HepG2 (cell line): ENCODE data around the gene AGAP3. TPM values are rescaled to one million over a fixed set of nuclear protein-coding genes. Genes with fewer than 3 reads are reported as not detected.

Experiments used
- FOXK1 ChIP-seq: sonication (generic); formaldehyde crosslinking; IDR thresholded peaks from 2 replicates; pipeline ENCODE4 v1.4.0; 2020; ENCODE audit warnings: low read depth, missing genetic modification reagents, borderline replicate concordance
- ISL2 ChIP-seq: sonication (generic); formaldehyde crosslinking; IDR thresholded peaks from 2 replicates; pipeline ENCODE4 v1.5.0; 2020; ENCODE audit warnings: missing genetic modification reagents
- ISX ChIP-seq: sonication (generic); formaldehyde crosslinking; conservative IDR thresholded peaks from 2 replicates; pipeline ENCODE4 v1.5.0; 2020; ENCODE audit warnings: missing genetic modification reagents
- JARID2 ChIP-seq: sonication (generic); formaldehyde crosslinking; IDR thresholded peaks from 2 replicates; pipeline ENCODE4 v1.8.1; 2023; ENCODE audit warnings: missing genetic modification reagents, inconsistent platforms; ENCODE audit not compliant: insufficient replicate concordance
- PHB2 ChIP-seq: fragments of 450-650 bp; IDR thresholded peaks from 2 replicates; pipeline ENCODE4 v1.6.1; 2018; ENCODE audit not compliant: partially characterized antibody
- REXO4 ChIP-seq: sonication (generic); formaldehyde crosslinking; IDR thresholded peaks from 2 replicates; pipeline ENCODE4 v1.8.0; 2022; ENCODE audit warnings: missing genetic modification reagents, mild to moderate bottlenecking, borderline replicate concordance
- SOX5 ChIP-seq: IDR thresholded peaks from 2 replicates; pipeline ENCODE4 v1.6.1; 2016; ENCODE audit warnings: borderline replicate concordance
- TRIM24 ChIP-seq: sonication (generic); formaldehyde crosslinking; IDR thresholded peaks from 2 replicates; pipeline ENCODE4 v1.8.0; 2022; ENCODE audit warnings: mild to moderate bottlenecking, missing genetic modification reagents
- XRCC5 ChIP-seq: fragments of 200-400 bp; formaldehyde crosslinking; optimal IDR thresholded peaks from 2 replicates; pipeline ENCODE3; 2017; ENCODE audit warnings: mild to moderate bottlenecking, low read length
- ZC3H13 ChIP-seq: sonication (generic); formaldehyde crosslinking; IDR thresholded peaks from 2 replicates; pipeline ENCODE4 v1.8.1; 2023; ENCODE audit warnings: mild to moderate bottlenecking, missing genetic modification reagents, moderate library complexity
- ZEB1 ChIP-seq: IDR thresholded peaks from 2 replicates; pipeline ENCODE4 v1.6.1; 2012; ENCODE audit warnings: mild to moderate bottlenecking, low read depth, inconsistent platforms; ENCODE audit not compliant: insufficient replicate concordance
- ZFYVE20 ChIP-seq: sonication (generic); formaldehyde crosslinking; IDR thresholded peaks from 2 replicates; pipeline ENCODE4 v1.8.0; 2023; ENCODE audit warnings: low read depth, mild to moderate bottlenecking, moderate library complexity, missing genetic modification reagents, borderline replicate concordance
- ZNF124 ChIP-seq: sonication (generic); formaldehyde crosslinking; IDR thresholded peaks from 2 replicates; pipeline ENCODE4 v1.4.0; 2020; ENCODE audit warnings: missing genetic modification reagents
- ZNF224 ChIP-seq: sonication (generic); formaldehyde crosslinking; IDR thresholded peaks from 2 replicates; pipeline ENCODE4 v1.5.0; 2020; ENCODE audit warnings: mild to moderate bottlenecking, missing genetic modification reagents
- ZNF484 ChIP-seq: sonication (generic); formaldehyde crosslinking; IDR thresholded peaks from 2 replicates; pipeline ENCODE4 v1.5.1; 2020; ENCODE audit warnings: mild to moderate bottlenecking, low read depth, missing genetic modification reagents, borderline replicate concordance
- ZNF530 ChIP-seq: sonication (generic); formaldehyde crosslinking; IDR thresholded peaks from 2 replicates; pipeline ENCODE4 v1.5.0; 2020; ENCODE audit warnings: low read depth, mild to moderate bottlenecking, missing genetic modification reagents
- ZNF563 ChIP-seq: sonication (generic); formaldehyde crosslinking; IDR thresholded peaks from 2 replicates; pipeline ENCODE4 v1.8.0; 2022; ENCODE audit warnings: mild to moderate bottlenecking, moderate library complexity, missing genetic modification reagents
- ZNF615 ChIP-seq: sonication (generic); formaldehyde crosslinking; IDR thresholded peaks from 2 replicates; pipeline ENCODE4 v1.5.0; 2020; ENCODE audit warnings: mild to moderate bottlenecking, missing genetic modification reagents, borderline replicate concordance
- polyA plus RNA-seq, 8 experiments: library from polyadenylated mRNA; depleted of rRNA in 3 of 8; stranded (reverse) in 7 of 8; unstranded in 1 of 8; fragments of >200 nt; fragmentation: Illumina TruSeq in 4 of 8; extraction: Trizol in 4 of 8; gene quantifications; 2 replicates each; pipeline versions ENCODE4 v1.2.1 to v1.2.3, GENCODE V29; 2011 to 2016; ENCODE audit warnings: low read depth in 4 of 8, missing spikeins in 1 of 8, mixed read lengths in 1 of 8; ENCODE audit not compliant: insufficient read depth in 1 of 8
- total RNA-seq, 5 experiments: library from RNA; depleted of rRNA; stranded (reverse); fragments of >200 nt; fragmentation: Illumina TruSeq; extraction: Trizol; gene quantifications; 2 replicates each; pipeline ENCODE4 v1.2.3, GENCODE V29; 2016; ENCODE audit warnings: low read depth in 1 of 5
- TF ChIP-seq, protein P1 (sequence below): sonication (generic); formaldehyde crosslinking; IDR thresholded peaks from 2 replicates; pipeline ENCODE4 v1.4.0; 2020; ENCODE audit warnings: mild to moderate bottlenecking, missing genetic modification reagents, borderline replicate concordance
- TF ChIP-seq, protein P2 (sequence below): sonication (generic); formaldehyde crosslinking; IDR thresholded peaks from 2 replicates; pipeline ENCODE4 v1.5.0; 2020; ENCODE audit warnings: mild to moderate bottlenecking, missing genetic modification reagents
- TF ChIP-seq, protein P3 (sequence below): IDR thresholded peaks from 2 replicates; pipeline ENCODE4 v1.6.1; 2016; ENCODE audit warnings: mild to moderate bottlenecking
- TF ChIP-seq, protein P4 (sequence below): sonication (generic); formaldehyde crosslinking; IDR thresholded peaks from 2 replicates; pipeline ENCODE4 v1.5.1; 2020; ENCODE audit warnings: missing genetic modification reagents, mild to moderate bottlenecking, borderline replicate concordance

The AGAP3 gene
- total and polyA plus RNA-seq, 2 of the 13 experiments (the other 11 are each of a cell fraction or from before 2014, with no cell fraction given), result 31.3 to 61.4 TPM

DNA sequence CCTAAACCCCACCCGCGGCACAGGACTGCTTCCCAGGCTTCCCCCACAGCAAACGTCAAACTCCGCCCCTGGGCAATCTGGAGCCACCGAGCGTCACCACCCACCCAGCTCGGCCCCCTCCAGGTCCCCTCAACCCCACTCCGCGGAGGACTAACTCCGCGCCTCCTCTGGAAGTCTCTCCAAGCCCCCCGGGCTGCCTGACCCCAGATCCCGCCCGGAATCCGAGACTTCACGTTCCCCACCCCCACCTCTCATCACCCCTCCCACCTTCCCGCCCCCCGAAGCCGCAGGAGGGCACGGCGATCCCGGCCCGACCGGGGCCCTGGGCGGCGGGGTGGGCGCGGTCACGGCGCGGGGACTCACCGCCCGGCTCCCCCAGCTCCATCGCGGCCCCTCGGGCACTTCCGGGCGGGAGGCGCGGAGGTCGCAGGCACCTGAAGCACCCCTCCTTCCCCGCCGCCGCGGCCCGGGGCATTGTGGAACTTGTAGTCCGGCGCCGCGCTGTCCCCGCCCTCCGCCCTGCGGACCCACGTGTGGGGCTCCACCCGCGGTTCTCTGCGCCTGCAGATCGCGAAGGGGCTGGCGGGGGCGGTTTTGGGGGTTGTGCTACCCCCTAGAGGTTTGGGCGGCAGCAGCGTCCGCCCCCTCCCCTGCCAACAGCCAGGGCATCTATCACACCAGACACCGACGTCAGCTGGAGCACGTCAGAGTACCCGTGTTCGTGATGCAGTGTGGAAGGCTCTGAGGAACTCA, 3.0 kb upstream of the AGAP3 start, which contains the start of gene TMUB1 (continued):
- TF ChIP-seq, protein P1, sequence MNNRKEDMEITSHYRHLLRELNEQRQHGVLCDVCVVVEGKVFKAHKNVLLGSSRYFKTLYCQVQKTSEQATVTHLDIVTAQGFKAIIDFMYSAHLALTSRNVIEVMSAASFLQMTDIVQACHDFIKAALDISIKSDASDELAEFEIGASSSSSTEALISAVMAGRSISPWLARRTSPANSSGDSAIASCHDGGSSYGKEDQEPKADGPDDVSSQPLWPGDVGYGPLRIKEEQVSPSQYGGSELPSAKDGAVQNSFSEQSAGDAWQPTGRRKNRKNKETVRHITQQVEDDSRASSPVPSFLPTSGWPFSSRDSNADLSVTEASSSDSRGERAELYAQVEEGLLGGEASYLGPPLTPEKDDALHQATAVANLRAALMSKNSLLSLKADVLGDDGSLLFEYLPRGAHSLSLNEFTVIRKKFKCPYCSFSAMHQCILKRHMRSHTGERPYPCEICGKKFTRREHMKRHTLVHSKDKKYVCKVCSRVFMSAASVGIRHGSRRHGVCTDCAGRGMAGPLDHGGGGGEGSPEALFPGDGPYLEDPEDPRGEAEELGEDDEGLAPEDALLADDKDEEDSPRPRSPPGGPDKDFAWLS, result no peak
- no peak for TF ChIP-seq ISL2
- TF ChIP-seq ZNF124 (CRISPR knock-in tag), result no peak
- no peak for TF ChIP-seq ZNF563 (CRISPR knock-in tag)
- TF ChIP-seq ZNF615 (CRISPR knock-in tag), result no peak
- no peak for TF ChIP-seq ISX (CRISPR knock-in tag)
- TF ChIP-seq SOX5, result no peak
- no peak for TF ChIP-seq ZC3H13
- no peak for TF ChIP-seq PHB2
- TF ChIP-seq, protein P2, sequence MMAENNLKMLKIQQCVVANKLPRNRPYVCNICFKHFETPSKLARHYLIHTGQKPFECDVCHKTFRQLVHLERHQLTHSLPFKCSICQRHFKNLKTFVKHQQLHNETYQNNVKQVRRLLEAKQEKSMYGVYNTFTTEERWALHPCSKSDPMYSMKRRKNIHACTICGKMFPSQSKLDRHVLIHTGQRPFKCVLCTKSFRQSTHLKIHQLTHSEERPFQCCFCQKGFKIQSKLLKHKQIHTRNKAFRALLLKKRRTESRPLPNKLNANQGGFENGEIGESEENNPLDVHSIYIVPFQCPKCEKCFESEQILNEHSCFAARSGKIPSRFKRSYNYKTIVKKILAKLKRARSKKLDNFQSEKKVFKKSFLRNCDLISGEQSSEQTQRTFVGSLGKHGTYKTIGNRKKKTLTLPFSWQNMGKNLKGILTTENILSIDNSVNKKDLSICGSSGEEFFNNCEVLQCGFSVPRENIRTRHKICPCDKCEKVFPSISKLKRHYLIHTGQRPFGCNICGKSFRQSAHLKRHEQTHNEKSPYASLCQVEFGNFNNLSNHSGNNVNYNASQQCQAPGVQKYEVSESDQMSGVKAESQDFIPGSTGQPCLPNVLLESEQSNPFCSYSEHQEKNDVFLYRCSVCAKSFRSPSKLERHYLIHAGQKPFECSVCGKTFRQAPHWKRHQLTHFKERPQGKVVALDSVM (CRISPR knock-in tag), result peak; percentile 20; the same call in 1 of the 2 replicates
- no peak for TF ChIP-seq ZFYVE20 (CRISPR knock-in tag)
- peak; percentile 17 for TF ChIP-seq XRCC5
- no peak for TF ChIP-seq TRIM24
- TF ChIP-seq ZEB1, result no peak
- TF ChIP-seq ZNF224, result no peak
- TF ChIP-seq, protein P3, sequence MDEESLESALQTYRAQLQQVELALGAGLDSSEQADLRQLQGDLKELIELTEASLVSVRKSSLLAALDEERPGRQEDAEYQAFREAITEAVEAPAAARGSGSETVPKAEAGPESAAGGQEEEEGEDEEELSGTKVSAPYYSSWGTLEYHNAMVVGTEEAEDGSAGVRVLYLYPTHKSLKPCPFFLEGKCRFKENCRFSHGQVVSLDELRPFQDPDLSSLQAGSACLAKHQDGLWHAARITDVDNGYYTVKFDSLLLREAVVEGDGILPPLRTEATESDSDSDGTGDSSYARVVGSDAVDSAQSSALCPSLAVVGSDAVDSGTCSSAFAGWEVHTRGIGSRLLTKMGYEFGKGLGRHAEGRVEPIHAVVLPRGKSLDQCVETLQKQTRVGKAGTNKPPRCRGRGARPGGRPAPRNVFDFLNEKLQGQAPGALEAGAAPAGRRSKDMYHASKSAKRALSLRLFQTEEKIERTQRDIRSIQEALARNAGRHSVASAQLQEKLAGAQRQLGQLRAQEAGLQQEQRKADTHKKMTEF, result no peak
- TF ChIP-seq, protein P4, sequence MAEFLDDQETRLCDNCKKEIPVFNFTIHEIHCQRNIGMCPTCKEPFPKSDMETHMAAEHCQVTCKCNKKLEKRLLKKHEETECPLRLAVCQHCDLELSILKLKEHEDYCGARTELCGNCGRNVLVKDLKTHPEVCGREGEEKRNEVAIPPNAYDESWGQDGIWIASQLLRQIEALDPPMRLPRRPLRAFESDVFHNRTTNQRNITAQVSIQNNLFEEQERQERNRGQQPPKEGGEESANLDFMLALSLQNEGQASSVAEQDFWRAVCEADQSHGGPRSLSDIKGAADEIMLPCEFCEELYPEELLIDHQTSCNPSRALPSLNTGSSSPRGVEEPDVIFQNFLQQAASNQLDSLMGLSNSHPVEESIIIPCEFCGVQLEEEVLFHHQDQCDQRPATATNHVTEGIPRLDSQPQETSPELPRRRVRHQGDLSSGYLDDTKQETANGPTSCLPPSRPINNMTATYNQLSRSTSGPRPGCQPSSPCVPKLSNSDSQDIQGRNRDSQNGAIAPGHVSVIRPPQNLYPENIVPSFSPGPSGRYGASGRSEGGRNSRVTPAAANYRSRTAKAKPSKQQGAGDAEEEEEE (CRISPR knock-in tag), result no peak
- TF ChIP-seq JARID2, result no peak
- no peak for TF ChIP-seq FOXK1 (CRISPR knock-in tag)
- no peak for TF ChIP-seq ZNF484 (CRISPR knock-in tag)
- no peak for TF ChIP-seq REXO4
- no peak for TF ChIP-seq ZNF530
